Measurements from ENCODE around the gene PRG3.
"Not testable (repeated sequence)": the region's sequence is repeated elsewhere in the genome, so short reads cannot be mapped to it uniquely, and the experiment has no call there.

PRG3 gene

GRCh38 chr11:57408771-57409170, 27.8 kb upstream of the PRG3 start:
- no peak for DNase-seq (ENCODE audit: low read depth in 2 of 2)

- DNase-seq (ENCODE audit: low read depth in 2 of 2) = no peak
Measured at GRCh38 chr11:57407941-57408475, 27.1 kb upstream of the PRG3 start.

GRCh38 chr11:57407010-57407920, 26.3 kb upstream of the PRG3 start:
- no peak for DNase-seq (ENCODE audit: low read depth in 2 of 2)

- no peak for DNase-seq (ENCODE audit: low read depth in 2 of 2)
Measured at GRCh38 chr11:57406337-57406904, 25.5 kb upstream of the PRG3 start.

GRCh38 chr11:57405271-57405860, 24.4 kb upstream of the PRG3 start:
- DNase-seq (ENCODE audit: low read depth in 2 of 2) = no peak

GRCh38 chr11:57403802-57404147, 22.8 kb upstream of the PRG3 start:
- no peak for DNase-seq (ENCODE audit: low read depth in 2 of 2)

- not testable (repeated sequence) for DNase-seq (ENCODE audit: low read depth in 2 of 2)
Measured at GRCh38 chr11:57403003-57403801, 22.3 kb upstream of the PRG3 start.

GRCh38 chr11:57402188-57403002, 21.4 kb upstream of the PRG3 start:
- DNase-seq (ENCODE audit: low read depth in 2 of 2) = no peak

- DNase-seq (ENCODE audit: low read depth in 2 of 2) = no peak
Measured at GRCh38 chr11:57399972-57400578, 19.1 kb upstream of the PRG3 start.

- no peak for DNase-seq (ENCODE audit: low read depth in 2 of 2)
Measured at GRCh38 chr11:57399221-57399620, 18.3 kb upstream of the PRG3 start.

- no peak for DNase-seq (ENCODE audit: low read depth in 2 of 2)
Measured at GRCh38 chr11:57397394-57397990, 16.5 kb upstream of the PRG3 start.

- no peak for DNase-seq (ENCODE audit: low read depth in 2 of 2)
Measured at GRCh38 chr11:57396744-57397143, 15.8 kb upstream of the PRG3 start.

- DNase-seq (ENCODE audit: low read depth in 2 of 2) = no peak
Measured at GRCh38 chr11:57395905-57396623, 15.1 kb upstream of the PRG3 start.

GRCh38 chr11:57394203-57394965, 13.4 kb upstream of the PRG3 start:
- DNase-seq (ENCODE audit: low read depth in 2 of 2) = no peak

- DNase-seq (ENCODE audit: low read depth in 2 of 2) = no peak
Measured at GRCh38 chr11:57392763-57393105, 11.8 kb upstream of the PRG3 start.

GRCh38 chr11:57392066-57392762, 11.3 kb upstream of the PRG3 start:
- no peak for DNase-seq (ENCODE audit: low read depth in 2 of 2)

GRCh38 chr11:57391539-57391938, 10.6 kb upstream of the PRG3 start:
- no peak for DNase-seq (ENCODE audit: low read depth in 2 of 2)

- DNase-seq (ENCODE audit: low read depth in 2 of 2) = no peak
Measured at GRCh38 chr11:57391111-57391510, 10.2 kb upstream of the PRG3 start.

Measured in stimulated activated CD8-positive, alpha-beta memory T cell treated with anti-CD3 and anti-CD28 coated beads, Interleukin-2, amount 100 ng/mL, for 1 hour (primary cell).